GM23338 (cell line): ENCODE results near the gene BCL7C. TPM values are rescaled to one million over a fixed set of nuclear protein-coding genes. Genes with fewer than 3 reads are reported as not detected.

Experiments
- EZH2phosphoT487 ChIP-seq: fragments of 200-600 bp; sonication (generic); IDR thresholded peaks from one replicate; pipeline ENCODE4 v1.8.1; 2018; ENCODE audit warnings: antibody characterized with exemption; ENCODE audit not compliant: unreplicated experiment
- REST ChIP-seq: IDR thresholded peaks from one replicate; pipeline ENCODE4 v1.6.1; 2018; ENCODE audit warnings: antibody characterized with exemption; ENCODE audit not compliant: unreplicated experiment
- ZNF114 ChIP-seq: fragments of 250-450 bp; sonication (Bioruptor Pico); IDR thresholded peaks from 2 replicates; pipeline ENCODE4 v1.5.0; 2020; ENCODE audit warnings: mild to moderate bottlenecking, moderate library complexity
- ZNF331 ChIP-seq: fragments of 250-450 bp; sonication (Bioruptor Pico); IDR thresholded peaks from 2 replicates; pipeline ENCODE4 v1.5.0; 2020; ENCODE audit warnings: low read depth, mild to moderate bottlenecking, moderate library complexity
- polyA plus RNA-seq: library from polyadenylated mRNA; unstranded; fragments of >200 nt; fragmentation: Nextera tagmentation; extraction: Ambion mirVana; gene quantifications from 2 replicates; pipeline ENCODE4 v1.2.1, GENCODE V29; 2016
- total RNA-seq: library from RNA; depleted of rRNA; stranded (reverse); fragments of >200 nt; shearing (Covaris generic); gene quantifications from 2 replicates; pipeline ENCODE4 v1.2.3, GENCODE V29; 2014
- TF ChIP-seq, protein P1 (sequence below): fragments of 250-450 bp; sonication (Bioruptor Pico); IDR thresholded peaks from 2 replicates; pipeline ENCODE4 v1.5.0; 2020; ENCODE audit warnings: mild to moderate bottlenecking, moderate library complexity

The BCL7C gene
- total and polyA plus RNA-seq, 2 experiments from 2014 or later: 17.5 to 22.1 TPM

DNA sequence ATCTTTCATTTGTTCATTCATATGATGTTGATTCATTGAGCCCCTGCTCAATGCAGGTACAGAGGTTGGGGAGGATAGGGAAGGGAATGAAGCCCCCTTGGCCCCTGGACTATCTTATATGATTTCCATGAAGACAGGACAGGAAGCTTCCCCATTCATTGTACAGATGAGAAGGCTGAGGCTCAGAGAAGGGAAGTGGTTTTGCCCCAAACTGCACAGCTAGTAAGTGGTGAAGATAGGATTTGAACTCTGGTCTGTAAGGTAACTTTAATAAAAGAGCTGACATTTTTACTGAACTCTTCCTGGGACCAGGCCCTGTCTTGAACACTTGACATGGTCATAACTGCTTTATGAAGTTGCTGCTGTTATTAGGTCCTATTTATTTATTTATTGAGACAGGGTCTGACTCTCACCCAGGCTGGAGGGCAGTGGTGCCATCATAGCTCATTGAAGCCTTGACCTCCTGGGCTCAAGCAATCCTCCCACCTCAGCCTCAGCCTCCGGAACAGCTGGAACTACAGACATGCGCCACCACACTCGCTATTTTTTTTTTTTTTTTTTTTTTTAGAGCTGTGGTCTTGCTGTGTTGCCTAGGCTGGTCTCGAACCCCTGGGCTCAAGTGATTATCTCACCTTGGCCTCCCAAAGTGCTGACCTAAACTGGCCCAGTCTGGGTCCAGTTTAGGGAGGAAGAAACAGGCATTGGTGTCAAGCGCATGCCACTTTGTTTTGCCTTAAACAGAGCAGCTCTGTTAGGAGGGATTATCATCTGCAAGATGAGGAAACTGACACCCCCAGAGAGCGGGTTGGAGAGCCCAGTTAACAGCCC lies 7.5 kb upstream of the BCL7C start (continued):
- TF ChIP-seq, protein P1, sequence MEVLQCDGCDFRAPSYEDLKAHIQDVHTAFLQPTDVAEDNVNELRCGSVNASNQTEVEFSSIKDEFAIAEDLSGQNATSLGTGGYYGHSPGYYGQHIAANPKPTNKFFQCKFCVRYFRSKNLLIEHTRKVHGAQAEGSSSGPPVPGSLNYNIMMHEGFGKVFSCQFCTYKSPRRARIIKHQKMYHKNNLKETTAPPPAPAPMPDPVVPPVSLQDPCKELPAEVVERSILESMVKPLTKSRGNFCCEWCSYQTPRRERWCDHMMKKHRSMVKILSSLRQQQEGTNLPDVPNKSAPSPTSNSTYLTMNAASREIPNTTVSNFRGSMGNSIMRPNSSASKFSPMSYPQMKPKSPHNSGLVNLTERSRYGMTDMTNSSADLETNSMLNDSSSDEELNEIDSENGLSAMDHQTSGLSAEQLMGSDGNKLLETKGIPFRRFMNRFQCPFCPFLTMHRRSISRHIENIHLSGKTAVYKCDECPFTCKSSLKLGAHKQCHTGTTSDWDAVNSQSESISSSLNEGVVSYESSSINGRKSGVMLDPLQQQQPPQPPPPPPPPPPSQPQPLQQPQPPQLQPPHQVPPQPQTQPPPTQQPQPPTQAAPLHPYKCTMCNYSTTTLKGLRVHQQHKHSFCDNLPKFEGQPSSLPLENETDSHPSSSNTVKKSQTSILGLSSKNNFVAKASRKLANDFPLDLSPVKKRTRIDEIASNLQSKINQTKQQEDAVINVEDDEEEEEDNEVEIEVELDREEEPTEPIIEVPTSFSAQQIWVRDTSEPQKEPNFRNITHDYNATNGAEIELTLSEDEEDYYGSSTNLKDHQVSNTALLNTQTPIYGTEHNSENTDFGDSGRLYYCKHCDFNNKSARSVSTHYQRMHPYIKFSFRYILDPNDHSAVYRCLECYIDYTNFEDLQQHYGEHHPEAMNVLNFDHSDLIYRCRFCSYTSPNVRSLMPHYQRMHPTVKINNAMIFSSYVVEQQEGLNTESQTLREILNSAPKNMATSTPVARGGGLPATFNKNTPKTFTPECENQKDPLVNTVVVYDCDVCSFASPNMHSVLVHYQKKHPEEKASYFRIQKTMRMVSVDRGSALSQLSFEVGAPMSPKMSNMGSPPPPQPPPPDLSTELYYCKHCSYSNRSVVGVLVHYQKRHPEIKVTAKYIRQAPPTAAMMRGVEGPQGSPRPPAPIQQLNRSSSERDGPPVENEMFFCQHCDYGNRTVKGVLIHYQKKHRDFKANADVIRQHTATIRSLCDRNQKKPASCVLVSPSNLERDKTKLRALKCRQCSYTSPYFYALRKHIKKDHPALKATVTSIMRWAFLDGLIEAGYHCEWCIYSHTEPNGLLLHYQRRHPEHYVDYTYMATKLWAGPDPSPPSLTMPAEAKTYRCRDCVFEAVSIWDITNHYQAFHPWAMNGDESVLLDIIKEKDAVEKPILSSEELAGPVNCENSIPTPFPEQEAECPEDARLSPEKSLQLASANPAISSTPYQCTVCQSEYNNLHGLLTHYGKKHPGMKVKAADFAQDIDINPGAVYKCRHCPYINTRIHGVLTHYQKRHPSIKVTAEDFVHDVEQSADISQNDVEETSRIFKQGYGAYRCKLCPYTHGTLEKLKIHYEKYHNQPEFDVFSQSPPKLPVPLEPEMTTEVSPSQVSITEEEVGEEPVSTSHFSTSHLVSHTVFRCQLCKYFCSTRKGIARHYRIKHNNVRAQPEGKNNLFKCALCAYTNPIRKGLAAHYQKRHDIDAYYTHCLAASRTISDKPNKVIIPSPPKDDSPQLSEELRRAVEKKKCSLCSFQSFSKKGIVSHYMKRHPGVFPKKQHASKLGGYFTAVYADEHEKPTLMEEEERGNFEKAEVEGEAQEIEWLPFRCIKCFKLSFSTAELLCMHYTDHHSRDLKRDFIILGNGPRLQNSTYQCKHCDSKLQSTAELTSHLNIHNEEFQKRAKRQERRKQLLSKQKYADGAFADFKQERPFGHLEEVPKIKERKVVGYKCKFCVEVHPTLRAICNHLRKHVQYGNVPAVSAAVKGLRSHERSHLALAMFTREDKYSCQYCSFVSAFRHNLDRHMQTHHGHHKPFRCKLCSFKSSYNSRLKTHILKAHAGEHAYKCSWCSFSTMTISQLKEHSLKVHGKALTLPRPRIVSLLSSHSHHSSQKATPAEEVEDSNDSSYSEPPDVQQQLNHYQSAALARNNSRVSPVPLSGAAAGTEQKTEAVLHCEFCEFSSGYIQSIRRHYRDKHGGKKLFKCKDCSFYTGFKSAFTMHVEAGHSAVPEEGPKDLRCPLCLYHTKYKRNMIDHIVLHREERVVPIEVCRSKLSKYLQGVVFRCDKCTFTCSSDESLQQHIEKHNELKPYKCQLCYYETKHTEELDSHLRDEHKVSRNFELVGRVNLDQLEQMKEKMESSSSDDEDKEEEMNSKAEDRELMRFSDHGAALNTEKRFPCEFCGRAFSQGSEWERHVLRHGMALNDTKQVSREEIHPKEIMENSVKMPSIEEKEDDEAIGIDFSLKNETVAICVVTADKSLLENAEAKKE (CRISPR knock-in tag): no peak
- TF ChIP-seq ZNF331 (CRISPR knock-in tag) (no peak), REST (no peak), EZH2phosphoT487 (no peak), ZNF114 (CRISPR knock-in tag) (no peak)
